Measurements from ENCODE around the gene XPNPEP2.

XPNPEP2 gene

DNA sequence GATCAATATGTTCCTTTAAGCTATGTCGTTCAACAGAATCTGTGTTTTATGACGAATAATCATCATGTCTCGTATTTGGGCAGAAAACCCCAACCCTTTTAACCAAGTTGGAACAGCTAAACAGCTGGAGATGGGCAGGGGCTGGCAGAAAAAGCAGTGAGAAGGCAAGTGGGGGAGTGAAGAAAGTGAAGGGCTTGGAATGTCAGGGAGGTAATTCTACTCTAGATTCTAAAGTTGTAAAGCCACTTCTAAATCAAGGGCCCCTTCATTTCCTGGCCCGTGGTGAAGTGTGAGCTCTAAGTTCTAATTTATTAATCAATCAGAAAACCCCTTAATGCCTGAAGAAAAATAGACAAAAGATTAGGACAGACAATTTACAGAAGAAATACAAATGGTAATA lies 61.4 kb downstream of the XPNPEP2 start:
- no peak for DNase-seq (ENCODE audit: low spot score)

DNA sequence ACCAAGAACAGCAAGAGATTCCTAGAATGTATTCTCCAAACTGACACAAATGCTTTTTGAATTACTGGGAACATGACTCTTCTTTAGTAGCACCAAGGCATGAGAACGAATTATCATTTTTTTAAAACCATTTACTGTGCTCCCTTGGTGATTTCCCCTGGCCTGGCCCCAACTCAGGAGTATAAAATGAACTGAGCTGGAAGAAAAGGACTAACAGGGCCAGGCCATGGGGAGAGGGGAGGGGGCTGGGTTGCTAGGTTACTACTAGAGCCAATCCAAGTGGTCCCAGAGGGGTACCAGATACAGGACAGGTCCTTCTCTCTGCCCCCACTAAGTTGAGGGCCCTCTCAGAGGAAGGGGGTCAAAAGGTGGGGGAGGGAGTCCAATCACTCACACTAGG lies 64.1 kb downstream of the XPNPEP2 start:
- DNase-seq (ENCODE audit: low spot score), result no peak

DNA sequence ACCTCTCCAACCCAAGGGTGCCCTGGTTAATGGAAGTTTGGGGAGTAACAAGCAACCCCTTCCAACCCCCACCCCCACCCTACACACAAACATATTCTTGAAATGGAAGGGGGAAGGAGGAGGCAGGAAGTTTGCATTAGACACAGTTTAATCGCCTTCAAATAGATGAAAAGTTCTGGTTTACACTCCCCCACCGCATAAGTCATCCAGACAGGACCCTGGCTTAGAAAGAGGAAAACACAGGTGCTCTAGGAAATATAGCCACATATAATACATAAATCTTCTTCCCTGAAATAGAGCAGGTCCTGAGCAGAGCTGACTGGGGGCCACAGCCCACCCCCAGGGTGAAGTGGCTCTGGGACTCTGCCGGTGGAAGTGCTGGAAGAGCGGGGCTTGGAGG lies 66.0 kb downstream of the XPNPEP2 start:
- no peak for DNase-seq (ENCODE audit: low spot score)

DNA sequence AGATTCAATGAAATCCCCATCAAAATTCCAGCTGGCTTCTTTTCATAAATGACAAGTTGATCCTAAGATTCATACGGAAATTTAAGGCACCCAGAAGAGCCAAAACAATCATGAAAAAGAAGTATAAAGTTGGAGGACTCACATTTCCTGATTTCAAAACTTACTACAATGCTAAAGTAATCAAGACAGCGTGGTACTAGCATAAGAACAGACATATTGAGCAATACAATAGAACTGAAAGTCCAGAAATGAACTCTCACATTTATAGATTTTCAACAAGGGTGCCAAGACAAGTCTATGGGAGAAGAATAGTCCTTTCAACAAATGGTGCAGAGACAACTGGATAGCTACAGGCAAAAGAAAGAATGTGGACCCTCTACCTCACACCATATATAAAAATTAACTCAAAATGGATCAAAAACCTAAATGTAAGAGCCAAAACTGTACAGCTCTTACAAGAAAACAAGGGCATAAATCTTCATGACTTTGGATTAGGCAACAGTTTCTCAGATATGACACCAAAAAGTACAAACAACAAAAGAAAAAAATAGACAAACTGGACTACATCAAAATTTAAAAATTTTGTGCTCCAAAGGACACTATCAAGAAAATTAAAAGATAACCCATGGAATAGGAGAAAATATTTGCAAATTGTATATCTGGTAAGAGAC lies 69.5 kb downstream of the XPNPEP2 start:
- DNase-seq (ENCODE audit: low spot score), result no peak

DNA sequence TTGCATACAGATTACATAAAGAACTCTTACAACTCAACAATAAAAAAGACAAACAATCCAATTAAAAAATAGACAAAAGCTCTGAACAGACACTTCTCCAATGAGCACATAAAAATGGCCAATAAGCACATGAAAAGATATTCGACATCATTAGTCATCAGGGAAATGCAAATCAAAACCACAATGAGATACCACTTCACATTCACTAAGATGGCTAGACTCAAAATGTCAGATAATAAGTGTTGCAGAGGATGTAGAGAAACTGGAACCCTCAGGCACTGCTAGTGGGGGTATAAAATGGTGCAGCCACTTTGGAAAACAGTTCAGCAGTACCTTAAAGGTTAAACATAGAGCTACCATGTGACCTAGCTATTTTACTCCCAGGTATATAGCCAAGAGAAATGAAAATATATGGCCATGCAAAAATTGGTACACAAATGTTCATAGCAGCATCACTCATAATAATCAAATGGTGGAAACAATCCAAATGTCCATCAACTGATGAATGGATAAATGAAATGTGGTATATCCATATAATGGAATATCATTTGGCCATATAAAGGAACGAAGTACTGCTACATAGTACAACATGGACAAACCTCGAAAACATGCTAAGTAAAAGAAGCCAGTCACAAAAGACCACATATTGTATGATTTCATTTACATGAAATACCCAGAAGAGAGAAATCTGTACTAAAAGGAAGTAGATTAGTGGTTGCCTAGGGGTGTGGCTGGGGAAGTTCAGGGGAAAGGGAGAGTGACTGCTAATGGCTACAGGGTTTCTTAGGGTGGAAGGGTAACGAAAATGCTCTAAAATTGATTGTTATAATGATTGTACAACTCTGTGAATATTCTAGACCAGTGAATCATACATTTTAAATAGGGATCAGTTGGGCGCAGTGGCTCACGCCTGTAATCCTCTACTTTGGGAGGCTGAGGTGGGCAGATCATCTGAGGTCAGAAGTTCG lies 70.3 kb downstream of the XPNPEP2 start:
- no peak for DNase-seq (ENCODE audit: low spot score)

DNA sequence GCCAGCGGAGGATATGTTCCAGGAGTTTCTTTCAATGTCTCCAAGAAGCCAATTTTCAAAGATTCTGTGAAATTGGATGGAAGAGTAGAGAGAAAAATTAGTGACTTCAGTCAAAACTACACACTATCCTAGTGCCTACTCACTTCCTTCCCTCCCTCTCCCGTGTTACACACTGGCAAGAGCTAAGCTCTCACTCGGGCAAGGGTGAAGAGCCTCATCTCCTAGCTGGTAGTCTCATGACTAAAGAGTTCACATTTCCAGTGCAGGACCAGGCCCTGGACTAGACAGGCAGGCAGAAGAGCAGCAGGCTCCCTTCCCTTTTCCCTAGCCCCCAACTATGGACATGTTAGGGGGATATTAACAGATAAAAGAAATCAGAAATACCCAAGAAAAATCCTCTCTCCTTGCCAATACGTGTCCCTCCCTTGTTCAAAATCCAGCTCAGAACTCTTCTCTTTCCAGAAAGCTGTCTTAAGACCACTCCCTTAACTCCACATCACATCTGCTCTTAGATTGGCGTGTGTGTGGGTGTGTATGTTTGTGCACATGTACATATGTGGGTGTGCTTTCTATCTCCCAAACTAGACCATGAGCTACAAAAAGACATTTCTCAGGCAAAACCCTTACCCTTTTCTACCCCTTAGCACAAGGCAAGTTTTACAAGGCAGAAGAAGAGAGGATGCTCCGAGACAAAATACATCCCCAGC lies 75.0 kb downstream of the XPNPEP2 start:
- no peak for DNase-seq (ENCODE audit: low spot score)

DNA sequence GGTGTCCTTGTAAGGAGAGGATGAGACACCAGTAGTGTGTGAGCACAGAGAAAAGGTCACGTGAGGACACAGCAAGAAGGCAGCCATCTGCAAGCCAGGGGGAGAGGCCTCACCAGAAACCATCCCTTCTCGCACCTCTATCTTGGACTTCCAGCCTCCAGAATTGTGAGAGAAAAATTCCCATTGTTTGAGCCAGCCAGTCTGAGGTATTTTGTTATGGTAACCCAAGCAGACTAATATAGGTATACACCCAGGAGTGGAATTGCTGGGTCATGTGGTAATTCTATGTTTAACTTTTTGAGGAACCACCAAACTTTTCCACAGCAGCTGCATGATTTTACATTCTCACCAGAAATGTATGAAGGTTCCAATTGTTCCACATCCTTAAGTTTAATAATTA lies 79.3 kb downstream of the XPNPEP2 start:
- DNase-seq (ENCODE audit: low spot score), result no peak
